NCI-H524 (cell line): ENCODE data around the gene CST7.

Source experiments
- DNase-seq, 2 experiments: peaks; one replicate each; lab custom pipeline; 2025; lab: John Stamatoyannopoulos, UW

CST7 gene

DNA sequence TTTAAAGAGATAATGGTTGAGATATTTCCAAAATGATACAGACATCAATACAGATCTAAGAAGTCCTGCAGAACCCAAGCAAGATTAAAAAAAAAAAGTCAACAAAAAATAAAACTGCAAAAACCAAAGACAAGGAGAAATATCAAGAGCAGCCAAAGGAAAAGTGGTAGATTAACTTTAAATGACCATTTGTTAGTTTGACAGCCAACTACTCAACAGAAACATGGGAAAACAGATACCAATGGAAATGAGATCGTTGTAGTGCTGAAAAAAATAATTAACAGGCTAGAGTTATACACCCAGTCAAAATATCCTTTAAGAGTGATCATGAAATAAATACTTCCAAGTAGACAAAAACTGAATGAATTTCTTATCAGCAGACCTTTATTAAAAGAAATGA is 53.9 kb downstream of the CST7 start:
- no peak for DNase-seq

GRCh38 chr20:25005220-25005619 is 56.2 kb downstream of the CST7 start:
- DNase-seq: no peak

DNA sequence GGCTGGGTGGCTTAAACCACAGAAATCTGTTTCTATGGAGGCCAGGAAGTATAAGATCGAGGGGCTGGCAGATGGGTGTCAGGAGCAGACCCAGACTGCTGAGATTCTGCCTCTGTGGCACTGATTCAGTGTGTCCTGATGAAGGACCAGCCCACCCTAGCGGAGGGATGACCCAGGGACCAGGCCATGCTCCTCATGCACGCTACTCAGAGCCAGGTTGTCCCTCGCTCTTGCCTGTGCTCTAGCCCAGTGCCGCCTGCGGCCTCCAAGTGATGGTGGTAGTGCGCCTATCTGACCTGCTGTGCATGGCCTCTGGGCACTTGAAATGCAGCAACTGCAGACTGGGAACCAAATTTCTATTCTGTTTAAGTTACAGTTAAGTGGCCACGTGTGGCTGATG is 56.6 kb downstream of the CST7 start:
- no peak for DNase-seq

DNA sequence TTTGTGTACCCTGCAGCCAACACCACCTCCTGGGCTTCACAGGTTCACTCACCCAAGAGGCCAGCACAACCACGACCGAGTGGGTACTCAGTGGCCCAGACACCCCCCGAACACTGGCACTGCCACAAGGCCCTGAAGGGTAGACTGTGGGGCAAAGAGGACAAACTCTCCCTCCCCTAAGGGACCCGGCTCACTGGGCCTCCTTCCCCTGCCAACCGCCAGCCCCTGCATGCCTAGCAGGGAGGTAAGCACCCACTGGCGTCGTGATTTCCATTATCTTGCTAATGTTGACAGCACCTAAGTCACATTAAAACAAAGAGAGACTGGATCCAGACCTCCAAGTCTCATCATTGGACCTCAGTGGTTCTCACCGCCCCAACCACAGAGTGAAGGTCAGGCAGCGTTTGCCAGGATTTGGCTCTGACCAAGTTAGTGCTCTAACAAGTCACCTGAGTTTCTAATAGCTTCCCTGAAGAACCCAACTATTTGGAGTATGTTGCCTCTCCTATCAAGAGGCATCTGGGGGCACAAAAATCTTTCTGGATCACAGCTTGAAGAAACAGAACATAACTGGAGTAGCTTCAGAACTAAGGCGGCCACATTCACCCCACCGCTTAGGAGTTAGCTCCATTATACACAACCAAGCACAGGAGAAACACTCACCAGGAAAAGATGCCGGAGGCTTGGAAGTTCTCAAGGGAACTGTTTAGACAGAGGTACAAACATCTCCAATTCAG is 57.5 kb downstream of the CST7 start:
- no peak for DNase-seq

DNA sequence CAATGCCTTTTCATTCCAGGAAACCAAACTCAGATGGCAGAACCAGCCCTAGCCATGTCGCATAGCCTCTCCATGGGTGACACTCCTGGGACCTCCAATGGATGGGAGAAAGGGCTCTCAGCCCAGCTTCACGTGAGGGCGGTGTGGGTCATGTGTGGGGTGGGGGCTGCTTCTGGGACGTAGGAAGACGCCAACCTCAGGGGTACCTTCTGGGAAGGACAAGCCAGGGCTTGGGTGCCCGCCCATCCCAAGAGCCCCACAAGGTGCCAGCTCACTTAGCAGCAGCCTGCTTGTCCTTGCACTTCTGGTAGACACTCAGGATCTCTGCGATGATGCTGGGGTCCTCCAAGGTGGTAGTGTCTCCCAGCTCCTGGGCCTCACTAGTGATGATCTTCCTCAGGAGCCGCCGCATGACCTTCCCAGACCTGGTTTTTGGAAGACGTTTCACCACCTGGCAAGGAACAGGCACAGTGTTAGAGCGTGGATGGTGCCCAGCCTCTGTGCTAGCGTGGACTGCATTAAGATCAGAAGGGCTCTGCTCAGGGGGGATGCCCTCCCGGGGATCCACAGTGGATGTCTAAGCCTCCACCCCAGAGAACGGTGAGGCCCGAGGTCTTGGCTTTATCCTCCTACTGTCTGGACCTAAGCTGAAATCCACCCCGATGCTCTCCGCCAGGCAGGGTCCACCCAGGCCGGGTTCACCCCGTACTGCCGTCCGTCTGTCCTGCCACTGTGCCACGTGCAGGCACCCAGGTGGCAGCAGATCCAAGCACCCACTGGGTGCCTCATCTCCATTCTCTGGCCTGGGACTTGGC is 58.6 kb downstream of the CST7 start:
- DNase-seq: no peak

DNA sequence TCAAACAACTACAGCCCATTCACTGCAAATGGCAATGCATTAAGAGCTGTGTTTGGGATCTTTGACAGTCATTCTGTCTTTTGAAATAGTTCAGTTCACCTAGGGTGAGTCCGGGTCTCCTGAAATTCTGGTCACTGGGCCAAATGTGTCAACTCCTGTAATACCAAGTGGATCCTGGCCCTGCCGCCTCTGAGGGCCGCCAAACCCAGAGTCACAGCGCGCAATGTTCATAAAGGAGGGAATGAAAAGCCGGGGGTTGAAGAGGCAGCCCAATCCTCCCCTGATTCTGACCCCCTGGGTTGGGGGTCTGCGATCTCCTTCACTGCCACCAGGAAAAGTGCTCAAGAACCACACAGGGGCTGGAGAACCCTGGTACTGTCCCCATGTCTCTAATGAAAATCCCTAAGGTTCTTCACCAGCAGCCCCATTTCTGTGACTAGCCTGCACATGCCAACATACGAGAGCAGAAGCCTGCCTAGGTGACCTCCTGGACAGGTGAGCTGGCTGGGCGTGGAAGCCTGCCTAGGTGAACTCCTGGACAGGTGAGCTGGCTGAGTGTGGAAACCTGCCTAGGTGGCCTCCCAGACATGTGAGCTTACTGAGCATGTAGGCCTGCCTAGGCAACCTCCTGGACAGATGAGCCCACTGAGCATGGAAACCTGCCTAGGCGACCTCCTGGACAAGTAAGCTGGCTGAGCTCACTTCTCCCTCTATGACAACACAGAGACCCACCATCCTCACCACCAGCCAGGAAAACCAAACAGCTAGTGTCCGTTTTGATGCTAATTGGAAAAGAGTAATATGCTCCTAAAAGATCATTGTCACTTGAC is 59.5 kb downstream of the CST7 start:
- DNase-seq: no peak
